DMS 273 (cell line): Measurements from ENCODE around the gene FCRL3.
"Not testable (repeated sequence)": the region's sequence is repeated elsewhere in the genome, so short reads cannot be mapped to it uniquely, and the experiment has no call there.

ENCODE experiments used
- DNase-seq: peaks from one replicate; lab custom pipeline; 2025; ENCODE audit not compliant: unreplicated experiment; lab: John Stamatoyannopoulos, UW

FCRL3 gene

DNA sequence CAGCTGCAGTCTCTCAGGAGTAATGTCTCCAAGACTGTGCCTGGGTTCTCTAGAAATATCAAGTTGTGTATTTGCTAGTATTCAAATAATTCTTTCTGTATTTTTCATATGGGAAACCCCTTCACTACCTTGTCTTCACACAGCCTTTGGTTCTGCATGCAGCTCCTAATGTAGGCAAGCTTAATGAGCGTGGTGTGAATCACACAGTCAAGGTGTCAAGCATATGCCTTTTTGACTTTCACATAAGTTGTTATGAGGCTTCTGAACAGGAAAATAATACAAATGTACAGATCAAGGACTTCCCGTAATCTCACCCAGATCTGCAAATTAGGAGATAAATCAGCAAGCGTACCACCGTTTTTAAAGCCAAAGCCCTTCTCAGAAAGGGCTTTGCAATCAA lies at the start of gene FCRL3:
FCRL3 (minus strand) TSS at position 38 of the 400 bp plus-strand sequence. CDS start 280 bp downstream, outside the sequence.
- DNase-seq: no peak

GRCh38 chr1:157748262-157748817 lies 47.8 kb upstream of the FCRL3 start:
- no peak for DNase-seq

DNA sequence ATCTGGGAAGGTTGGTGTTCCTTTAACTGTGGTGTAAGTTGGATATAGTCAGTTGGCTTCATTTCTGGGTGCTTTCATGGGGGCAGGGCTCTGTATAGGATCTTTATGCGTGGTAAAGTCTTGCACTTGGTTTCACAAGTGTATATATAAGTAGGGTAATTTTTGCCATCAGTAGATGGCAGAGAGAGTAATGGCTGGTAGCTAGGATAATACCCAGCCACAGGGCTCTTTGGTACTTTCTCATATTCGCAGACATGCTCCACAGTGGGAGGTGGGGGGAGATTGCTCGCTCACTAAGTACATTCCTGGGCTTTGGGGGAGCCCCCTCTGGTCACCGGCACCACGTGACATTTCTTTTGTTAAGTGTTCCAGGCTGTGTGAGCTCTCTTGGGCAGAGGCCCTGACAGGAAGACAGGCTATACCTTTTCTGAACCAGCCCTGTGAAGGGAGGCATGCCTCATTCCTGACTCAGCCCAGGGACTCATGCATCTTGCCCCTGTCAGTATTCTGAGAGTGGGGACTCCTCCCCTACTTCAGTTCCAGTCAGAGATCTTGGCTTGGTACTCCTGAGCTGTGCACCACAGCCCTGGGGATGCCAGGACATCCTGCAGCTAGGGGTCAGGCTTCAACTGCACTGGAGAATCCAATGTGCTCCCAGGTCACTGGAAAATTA lies 38.8 kb upstream of the FCRL3 start:
- DNase-seq: no peak

DNA sequence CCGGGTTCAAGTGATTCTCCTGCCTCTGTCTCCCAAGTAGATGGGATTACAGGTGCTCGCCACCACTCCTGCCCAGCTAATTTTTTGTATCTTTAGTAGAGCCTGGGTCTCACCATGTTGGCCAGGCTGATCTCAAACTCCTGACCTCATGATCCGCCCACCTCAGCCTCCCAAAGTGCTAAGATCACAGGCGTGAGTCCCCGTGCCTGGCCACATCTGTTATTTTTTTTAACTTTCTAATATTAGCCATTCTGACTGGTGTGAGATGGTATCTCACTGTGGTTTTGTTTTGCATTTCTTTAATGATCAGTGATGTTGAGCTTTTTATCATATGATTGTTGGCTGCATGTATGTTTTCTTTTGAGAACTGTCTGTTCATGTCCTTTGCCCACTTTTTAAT lies 35.4 kb upstream of the FCRL3 start:
- DNase-seq: not testable (repeated sequence)

GRCh38 chr1:157734321-157734720 lies 33.8 kb upstream of the FCRL3 start:
- no peak for DNase-seq

DNA sequence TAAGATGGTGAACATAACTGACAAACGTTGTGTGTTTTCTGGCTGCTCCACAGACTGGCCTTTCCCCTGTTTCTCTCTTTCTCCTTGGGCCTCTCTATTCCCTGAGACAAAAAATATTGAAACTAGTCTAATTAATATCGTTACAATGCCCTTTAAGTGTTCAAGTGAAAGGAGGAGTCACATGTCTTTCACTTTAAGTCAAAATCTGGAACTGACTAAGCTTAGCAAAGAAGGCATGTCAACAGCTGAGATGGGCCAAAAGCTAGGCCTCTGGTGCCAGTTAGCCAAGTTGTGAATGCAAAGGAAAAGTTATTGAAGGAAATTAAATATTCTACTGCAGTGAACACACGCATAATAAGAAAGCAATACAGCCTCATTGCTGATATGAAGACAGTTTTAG lies 32.2 kb upstream of the FCRL3 start:
- DNase-seq: no peak

GRCh38 chr1:157725221-157725577 lies 24.6 kb upstream of the FCRL3 start:
- DNase-seq: no peak

DNA sequence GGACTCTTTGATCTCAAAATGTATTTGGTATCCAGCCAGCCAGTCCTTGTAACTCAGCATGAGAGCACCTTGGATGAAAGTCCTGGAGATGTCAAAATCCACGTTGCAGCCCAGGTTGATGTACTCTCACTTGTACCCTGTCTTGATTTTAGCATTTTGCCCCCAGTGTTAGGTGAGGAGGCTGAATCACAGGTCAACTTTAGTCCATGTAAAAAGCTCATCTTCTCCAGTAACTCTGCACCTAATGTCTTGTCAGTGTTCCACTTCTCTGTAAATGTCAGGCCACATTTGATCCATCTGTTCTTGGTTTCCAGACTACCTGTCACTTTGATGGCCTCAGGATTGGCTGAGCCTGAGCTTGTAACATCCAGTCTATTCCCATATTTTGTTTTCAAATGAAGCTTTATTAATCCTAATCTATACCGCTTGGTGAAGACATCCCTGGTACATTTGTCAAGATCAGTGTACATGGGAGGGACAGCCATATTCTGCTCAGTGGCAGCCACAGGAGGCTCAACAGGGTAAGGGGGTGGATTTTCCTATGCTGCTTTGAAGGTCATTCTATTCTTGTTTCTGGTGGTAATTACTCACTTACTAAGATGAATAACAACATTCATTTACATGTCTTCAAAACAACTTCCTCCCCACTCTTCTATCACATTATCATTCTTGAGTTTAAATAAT lies 24.1 kb upstream of the FCRL3 start:
- DNase-seq: no peak

DNA sequence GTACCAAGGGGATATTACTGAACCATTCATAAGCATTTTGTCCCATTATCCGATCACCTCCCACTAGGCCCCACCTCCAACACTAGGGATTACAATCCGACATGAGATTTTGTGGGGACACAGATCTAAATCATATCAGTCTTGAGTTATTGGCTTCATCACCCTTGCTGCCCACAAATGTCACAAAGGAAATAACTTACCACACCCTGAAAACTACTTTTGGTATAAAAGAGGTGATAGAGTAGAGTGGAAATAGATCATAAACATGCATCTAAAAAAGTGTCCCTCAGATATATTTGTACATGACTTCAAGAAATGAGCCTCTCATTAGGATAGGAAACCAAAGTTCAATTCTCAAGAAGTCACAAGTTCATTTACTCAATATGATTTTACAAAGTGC lies 22.6 kb upstream of the FCRL3 start:
- DNase-seq: no peak

- DNase-seq: no peak
These were observed 21.4 kb upstream of the FCRL3 start for GRCh38 chr1:157721985-157722384.

- no peak for DNase-seq
These were observed 15.2 kb upstream of the FCRL3 start for GRCh38 chr1:157715736-157716135.

GRCh38 chr1:157711802-157712201 lies 11.2 kb upstream of the FCRL3 start:
- DNase-seq: no peak

DNA sequence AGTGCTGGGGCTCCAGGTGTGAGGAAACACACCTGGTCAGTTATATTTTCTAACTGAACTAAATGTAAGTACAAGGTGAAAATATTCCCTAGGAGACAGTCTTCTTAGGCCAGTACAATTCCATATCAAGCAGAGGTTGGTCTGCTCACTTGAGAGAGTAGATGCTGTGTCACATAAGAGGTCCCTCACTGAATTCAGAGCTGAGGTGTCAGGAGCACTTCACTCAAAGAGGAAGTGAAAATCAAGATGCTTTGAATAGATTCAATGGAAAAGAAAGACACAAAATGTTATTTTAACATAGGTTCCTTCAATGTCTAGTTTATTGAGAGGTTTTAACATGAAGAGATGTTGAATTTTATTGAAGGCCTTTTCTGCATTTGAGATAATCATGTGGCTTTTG lies 4.3 kb upstream of the FCRL3 start:
- no peak for DNase-seq

DNA sequence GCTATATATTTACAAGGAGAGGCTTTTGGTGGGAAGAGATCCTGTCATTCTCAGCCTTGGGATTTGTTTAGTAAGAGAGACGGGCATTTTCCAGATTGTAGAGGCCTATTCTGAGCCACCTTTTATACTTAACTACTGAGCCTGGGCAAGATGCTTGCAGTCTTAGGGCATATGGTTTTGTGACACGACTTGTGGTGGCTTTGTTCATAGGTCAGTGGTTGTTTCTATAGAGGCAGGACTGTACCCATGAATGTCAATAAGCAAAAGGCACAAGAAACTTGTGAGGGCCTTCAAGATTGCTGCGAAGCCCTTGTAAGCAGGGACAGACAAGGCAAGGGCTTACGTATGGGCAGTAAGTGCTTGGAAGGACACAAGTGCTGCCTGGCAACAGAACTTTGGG lies 3.4 kb upstream of the FCRL3 start:
- no peak for DNase-seq

- no peak for DNase-seq
These were observed 1.8 kb upstream of the FCRL3 start for GRCh38 chr1:157702308-157702825.

- no peak for DNase-seq
These were observed 264 bp downstream of the FCRL3 start for GRCh38 chr1:157700305-157700704.

- no peak for DNase-seq
These were observed 2.6 kb downstream of the FCRL3 start for GRCh38 chr1:157697781-157698569.

- DNase-seq: no peak
These were observed 3.5 kb downstream of the FCRL3 start for GRCh38 chr1:157696966-157697628.

GRCh38 chr1:157695417-157695816 lies 5.2 kb downstream of the FCRL3 start:
- no peak for DNase-seq

DNA sequence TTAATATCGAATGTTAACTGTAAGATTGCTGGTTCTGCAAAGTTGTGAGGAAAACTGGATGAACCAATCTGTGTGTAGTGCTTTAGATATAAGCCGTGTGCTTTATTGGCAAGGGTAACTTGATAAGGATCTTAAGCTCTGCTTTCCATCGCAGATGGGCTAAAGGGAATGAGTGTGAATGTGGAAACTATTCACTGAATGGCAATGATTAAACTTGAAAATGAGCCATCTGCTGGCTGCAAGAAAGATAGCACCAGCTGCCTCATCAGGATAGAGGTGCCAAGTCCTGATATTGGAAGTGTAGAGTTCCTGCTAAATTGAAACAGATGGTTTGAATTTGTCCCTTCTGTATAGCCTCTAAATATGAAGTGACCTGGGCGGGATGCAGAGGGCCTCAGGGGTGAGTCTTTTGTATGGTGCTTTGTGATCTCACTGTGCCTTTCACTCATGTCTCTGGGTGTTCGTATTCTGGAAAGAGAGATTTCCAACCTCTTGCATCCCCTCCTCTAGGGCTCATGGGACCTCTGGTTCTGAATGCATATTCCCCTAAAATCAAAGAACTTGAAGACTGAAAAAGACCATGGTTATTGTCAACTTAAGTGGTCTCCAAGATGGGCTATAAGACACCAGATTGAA lies 9.2 kb downstream of the FCRL3 start:
- peak; percentile 75 for DNase-seq
